NCI-H524 (cell line): ENCODE results near the gene LIMA1.
"Not testable (repeated sequence)": the region's sequence is repeated elsewhere in the genome, so short reads cannot be mapped to it uniquely, and the experiment has no call there.

Source experiments
- DNase-seq, 2 experiments: peaks; one replicate each; lab custom pipeline; 2025; lab: John Stamatoyannopoulos, UW

Gene LIMA1

GRCh38 chr12:50247665-50248064, 35.7 kb downstream of the LIMA1 start:
- DNase-seq: not testable (repeated sequence)

GRCh38 chr12:50246873-50247612, 36.3 kb downstream of the LIMA1 start:
- no peak for DNase-seq

DNA sequence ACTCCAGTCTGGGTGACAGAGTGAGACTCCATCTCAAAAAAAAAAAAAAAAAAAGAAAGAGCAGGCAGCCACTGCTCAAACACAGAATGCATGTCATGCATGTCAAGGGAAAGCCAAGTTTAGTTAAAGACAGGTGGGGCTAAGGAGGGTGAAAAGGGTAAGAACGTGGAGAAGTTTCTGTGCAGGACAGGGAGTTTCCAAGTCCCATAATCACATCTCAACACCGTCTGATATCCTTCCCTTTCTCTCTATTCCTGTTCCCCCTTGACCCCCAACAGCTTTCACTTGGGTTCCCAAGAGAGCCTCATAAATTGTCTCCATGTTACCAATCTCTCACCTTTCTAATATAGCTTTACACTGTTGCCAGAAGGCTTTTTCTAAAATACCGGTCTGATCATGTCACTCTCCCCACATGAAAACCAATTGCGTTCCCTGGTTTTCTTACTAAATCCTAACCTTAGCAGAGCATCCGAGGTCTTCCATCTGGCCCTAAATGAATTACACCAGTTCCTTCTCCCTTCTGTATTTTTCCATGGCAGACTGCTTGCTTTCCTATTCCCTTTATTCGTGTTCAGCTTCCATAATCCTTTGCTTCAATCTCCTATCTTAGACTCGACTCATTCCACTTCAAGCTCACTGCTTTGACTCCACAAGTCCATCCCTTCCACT, 37.0 kb downstream of the LIMA1 start:
- no peak for DNase-seq

GRCh38 chr12:50243507-50243906, 39.8 kb downstream of the LIMA1 start:
- DNase-seq: no peak

GRCh38 chr12:50242751-50243191, 40.5 kb downstream of the LIMA1 start:
- no peak for DNase-seq

DNA sequence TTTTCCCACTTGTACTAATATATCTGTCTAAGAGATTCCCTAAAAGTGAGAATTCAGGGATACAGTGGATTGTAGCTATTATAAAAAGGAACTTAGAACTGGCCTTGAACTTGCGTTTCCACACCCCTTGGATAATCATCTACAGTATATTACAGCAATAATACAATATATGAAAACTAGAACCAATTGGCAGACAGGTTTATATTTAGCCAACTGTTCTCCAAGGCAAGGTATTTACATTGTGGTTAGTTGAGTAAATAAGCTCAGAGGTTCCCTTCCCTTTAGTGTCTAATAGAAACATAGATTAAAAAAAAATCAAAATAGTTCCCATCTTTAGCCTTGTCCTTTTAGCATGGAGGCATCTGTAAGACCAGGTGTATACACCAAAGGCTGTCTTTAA, 42.1 kb downstream of the LIMA1 start:
- no peak for DNase-seq

DNA sequence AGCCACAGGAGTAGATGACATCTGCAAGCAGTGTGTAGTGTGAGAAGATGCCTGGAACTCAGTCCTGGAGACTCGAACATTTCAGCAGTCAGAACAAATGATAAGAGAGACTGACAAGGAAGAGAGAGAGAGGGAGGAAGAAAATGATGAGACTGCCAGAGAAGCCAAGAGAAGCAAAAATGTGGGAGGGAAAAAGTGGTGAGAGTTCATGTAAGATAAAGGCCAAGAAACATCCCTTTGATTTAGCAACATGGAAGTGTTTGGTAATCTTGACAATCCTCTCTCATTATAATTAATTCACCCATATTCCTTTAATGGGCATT, 42.6 kb downstream of the LIMA1 start:
- no peak for DNase-seq

DNA sequence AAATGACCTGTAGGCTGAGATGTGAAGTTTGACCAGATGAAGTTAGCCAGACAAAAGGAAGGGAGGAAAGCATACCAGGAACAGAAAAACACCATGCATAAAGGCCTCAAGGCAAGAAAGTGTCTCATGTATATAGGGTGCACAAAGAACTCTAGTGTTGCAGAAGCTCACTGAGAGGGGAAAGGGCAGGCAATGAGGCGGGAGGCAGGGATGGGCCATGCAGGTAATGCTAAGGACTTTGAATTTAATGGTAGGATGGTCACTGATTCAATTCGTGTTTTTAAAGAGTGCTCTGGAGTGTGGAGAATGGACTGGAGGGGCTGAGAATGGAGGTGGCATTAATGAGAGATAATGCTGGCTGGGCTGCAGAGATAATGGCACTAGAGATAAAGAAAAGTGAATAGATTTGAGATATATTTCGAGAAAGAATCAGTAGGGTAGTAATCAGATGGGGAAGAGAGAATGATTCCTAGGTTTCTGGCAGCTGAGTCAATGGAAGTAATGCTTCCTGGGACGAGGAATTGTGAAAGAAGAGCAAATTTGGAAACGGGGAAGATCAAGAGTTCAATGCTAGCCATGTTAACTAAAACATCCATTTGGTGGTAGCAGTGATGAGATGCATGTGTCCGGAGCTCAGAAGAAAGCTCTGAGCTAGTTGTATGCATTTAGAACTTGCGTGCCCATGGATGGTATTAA, 43.1 kb downstream of the LIMA1 start:
- no peak for DNase-seq

DNA sequence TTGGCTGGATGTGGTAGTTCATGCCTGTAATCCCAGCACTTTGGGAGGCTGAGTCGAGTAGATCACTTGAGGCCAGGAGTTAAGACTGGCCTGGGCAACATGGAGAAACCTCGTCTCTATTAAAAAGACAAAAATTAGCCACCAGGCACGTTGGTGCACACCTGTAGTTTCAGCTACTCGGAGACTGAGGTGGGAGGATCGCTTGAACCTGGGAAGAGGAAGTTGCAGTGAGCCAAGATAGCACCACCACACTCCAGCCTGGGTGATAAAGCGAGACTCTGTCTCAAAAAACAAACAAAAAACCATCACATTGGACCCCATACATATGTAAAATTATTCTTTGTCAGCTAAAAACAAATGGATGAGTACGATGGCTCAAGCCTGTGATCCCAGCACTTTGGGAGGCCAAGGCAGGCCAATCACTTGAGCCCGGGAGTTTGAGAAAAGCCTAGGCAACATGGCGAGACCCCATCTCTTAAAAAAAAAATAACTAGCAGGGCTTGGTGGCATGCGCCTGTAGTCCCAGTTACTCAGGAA, 43.9 kb downstream of the LIMA1 start:
- no peak for DNase-seq

DNA sequence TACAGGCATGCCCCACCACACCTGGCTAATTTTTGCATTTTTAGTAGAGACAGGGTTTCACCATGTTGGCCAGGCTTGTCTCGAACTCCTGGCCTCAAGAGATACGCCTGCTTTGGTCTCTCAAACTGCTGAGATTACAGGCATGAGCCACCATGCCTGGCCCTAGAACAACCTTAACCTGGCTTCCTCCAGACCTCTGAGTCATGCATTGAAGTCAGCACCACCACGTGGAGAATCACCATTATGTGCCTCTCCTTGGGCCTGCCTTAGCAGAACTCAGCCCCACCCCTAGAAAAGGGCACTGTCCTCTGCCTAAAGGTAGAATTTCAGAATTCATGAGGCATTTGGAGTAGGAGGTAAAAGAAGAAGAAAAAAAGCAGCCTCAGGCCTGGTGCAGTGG, 49.0 kb downstream of the LIMA1 start:
- no peak for DNase-seq

GRCh38 chr12:50232771-50233209, 50.5 kb downstream of the LIMA1 start:
- DNase-seq: no peak

DNA sequence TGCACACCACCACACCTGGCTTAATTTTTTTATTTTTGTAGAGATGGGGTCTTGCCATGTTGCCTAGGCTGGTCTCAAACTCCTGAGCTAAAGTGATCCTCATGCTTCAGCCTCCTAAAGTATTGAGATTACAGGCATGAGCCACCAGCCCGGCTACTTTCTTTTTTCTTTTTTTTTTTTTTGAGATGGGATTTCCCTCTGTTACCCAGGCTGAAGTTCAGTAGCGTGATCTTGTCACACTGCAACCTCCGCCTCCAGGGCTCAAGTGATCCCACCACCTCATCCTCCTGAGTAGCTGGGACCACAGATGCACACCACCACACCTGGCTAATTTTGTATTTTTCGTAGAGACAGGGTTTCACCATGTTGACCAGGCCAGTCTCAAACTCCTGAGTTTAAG, 51.1 kb downstream of the LIMA1 start:
- DNase-seq: no peak

GRCh38 chr12:50231346-50231745, 52.0 kb downstream of the LIMA1 start:
- DNase-seq: no peak

DNA sequence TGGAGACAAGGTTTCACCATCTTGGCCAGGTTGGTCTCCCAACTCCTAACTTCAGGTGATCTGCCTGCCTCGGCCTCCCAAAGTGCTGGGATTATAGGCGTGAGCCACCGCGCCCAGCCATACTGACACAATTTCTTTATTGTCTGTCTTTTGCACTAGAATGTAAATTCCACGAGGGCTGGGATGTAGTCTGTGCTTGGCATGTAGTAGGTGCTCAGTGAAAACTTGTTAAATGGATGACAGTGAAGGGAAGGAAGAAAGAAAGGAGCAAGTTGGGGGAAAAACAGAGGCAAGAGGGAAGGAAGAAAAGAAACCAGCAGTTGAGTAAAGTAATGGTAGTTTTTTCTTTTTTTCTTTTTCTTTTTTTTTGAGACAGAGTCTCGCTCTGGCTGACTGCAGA, 53.1 kb downstream of the LIMA1 start:
- DNase-seq: no peak

DNA sequence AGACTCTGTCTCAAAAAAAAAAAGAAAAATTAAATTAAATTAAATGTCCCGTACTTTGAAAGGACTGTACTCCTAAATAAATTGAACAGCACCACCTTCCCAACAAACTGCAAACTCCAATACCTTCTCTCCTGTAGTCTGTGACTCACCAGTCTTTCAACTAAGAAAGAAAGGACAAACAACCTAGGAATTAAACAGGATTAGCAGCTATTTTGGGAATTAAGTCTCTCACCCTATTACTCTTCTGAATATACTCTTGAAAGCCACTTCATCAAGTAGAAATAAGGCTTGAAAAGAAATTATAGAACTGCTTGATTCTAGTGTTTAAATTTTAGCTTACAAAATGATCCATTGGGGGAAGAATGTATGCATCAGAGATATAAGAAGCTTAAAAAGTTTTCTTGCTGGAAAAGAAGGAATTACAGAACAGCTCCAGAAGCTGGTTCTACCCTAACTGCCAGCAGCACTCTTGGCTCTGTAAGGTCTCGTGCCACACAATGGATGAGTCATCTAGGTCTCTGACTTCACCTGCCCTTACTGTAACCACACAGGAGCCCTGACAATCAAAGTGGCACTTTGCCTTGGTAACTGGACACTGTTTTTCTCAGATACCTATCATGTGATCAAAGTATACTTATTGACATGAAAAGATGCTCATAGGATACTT, 59.2 kb downstream of the LIMA1 start:
- DNase-seq: peak; percentile 51 to 55

- peak in 1 of 2 experiments; percentile 40 for DNase-seq
These were observed 61.0 kb downstream of the LIMA1 start for GRCh38 chr12:50222275-50222783.

DNA sequence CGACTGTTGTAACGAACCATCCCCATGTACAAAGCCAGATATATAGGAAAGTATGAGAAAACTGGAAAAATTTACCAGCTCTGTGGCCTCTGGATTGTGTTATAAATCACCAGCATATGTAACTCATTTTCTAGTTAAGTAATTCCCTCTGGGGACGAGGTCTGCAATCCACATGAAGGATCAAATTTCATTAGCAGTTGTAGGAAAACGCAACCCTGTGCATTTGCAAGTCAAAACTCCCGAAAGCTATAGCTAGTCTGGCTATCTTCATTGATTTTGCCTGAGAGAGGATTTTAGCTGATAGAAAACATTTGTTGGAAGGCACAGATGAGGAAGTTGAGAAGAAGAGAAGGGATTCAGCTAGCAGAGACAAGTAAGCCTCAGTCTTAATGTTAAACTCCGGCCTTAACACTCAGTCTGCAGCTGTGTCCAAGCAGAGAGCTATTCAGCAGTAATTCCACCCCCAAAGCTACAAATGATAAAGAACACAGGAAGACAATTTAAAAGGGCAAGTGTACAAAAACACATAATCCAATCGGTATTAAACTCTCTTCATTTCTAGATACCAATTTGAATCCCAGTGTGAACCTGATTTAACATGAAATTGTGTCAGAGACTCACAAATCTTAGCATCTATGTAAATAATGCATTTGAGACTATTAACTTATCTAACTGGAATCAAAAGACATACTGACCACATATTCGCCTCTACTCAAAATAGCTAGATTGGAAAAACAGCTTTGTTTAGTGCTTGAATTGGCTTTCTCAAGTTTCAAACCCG, 61.9 kb downstream of the LIMA1 start:
- DNase-seq: peak; percentile 60 to 90

DNA sequence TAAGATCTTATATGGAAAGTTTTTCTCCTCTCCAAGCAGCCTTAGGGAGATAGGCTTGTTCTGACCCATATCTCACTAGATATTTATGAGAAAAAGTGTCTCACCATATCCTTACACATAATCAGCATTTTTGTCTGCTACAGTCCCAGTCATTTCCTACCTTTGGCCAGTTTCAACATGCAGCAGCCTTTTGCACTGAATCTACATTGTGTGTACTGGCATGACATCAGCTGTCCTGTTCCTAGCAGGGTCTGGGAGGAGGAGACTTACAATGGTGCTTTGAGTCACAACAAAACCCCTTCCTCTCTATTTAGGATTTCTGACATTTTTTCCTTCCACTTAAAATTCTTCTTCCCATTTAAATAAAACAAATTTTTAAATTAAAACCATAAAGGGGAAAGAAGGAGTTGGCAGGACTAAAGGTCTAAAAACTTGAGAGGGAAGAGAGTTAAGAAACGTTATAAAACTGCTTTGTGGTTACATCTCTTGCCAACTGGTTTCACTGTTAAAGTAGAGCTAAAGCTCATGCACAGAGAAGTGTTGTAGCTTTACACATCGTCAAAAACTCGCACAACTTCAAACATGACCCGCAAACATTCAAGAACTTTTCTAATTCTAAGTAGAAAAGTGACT, 62.8 kb downstream of the LIMA1 start:
- no peak for DNase-seq

DNA sequence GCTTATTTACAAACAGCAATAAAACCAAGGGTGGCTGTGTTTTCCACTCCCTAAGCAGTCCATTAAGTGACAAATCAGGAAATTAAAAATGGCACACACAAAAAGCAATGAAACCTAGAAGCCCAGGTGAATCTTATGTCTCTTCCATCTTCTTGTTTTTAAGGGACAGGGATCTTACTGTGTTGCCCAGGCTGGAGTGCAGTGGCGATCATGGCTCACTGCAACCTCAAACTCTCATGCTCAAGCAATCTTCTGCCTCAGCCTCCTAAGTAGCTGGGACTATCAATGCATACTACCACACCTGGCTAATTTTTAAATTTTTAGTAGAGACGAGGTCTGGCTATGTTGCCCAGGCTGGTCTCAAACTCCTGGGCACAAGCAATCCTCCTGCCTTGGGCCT, 63.8 kb downstream of the LIMA1 start:
- DNase-seq: no peak

GRCh38 chr12:50219001-50219400, 64.3 kb downstream of the LIMA1 start:
- DNase-seq: not testable (repeated sequence)

GRCh38 chr12:50218386-50218785, 64.9 kb downstream of the LIMA1 start:
- no peak for DNase-seq
